ENCODE measurements around the gene TUBB4B.
A peak's percentile ranks its signal among the peaks of the same experiment; 100 is the strongest.

TUBB4B gene

GRCh38 chr9:137277329-137278041 lies 36.4 kb downstream of the TUBB4B start, which contains the start of gene TOR4A:
TSS of gene TOR4A (plus strand) at chr9:137277726. CDS start at chr9:137278690, 964 bp downstream.
- peaks cover 24% of the 10 kb centered on the region for H3K4me1 ChIP-seq (ENCODE audit: control insufficient read depth, insufficient read depth, low read length, unreplicated experiment)
- peaks cover 6% of the 10 kb centered on the region for H3K79me2 ChIP-seq (ENCODE audit: control insufficient read depth, insufficient read depth, low read length, unreplicated experiment)
- peak within 1 kb of the TSS; percentile 17 for H2AFZ ChIP-seq (ENCODE audit: low read length, unreplicated experiment)
- H3K27ac ChIP-seq (ENCODE audit: low read depth, low read length): peak within 1 kb of the TSS; percentile 72
- peak within 1 kb of the TSS; percentile 91 for H3K4me3 ChIP-seq (ENCODE audit: low read depth, low read length)
- no peaks in the 10 kb centered on the region for H3K27me3 ChIP-seq (ENCODE audit: insufficient read depth, low read length)
- peaks cover 10% of the 10 kb centered on the region; the same call in 1 of the 2 replicates for H3K36me3 ChIP-seq (ENCODE audit: insufficient read depth, low read length)

- Histone ChIP-seq H3K27ac (ENCODE audit: low read depth, low read length) (peak overlapping the region; percentile 23; the same call in 1 of the 2 replicates), H3K36me3 (ENCODE audit: insufficient read depth, low read length) (peaks cover 9% of the 10 kb centered on the region; the same call in 1 of the 2 replicates), H2AFZ (ENCODE audit: low read length, unreplicated experiment) (peak overlapping the region; percentile 17), H3K79me2 (ENCODE audit: control insufficient read depth, insufficient read depth, low read length, unreplicated experiment) (peaks cover 6% of the 10 kb centered on the region), H3K4me3 (ENCODE audit: low read depth, low read length) (peak overlapping the region; percentile 91), H3K4me1 (ENCODE audit: control insufficient read depth, insufficient read depth, low read length, unreplicated experiment) (peaks cover 24% of the 10 kb centered on the region), H3K27me3 (ENCODE audit: insufficient read depth, low read length) (no peaks in the 10 kb centered on the region)
These were observed 37.1 kb downstream of the TUBB4B start for GRCh38 chr9:137278061-137278701.

- H3K27ac ChIP-seq (ENCODE audit: low read depth, low read length): no peak overlapping the region
These were observed 37.9 kb downstream of the TUBB4B start for GRCh38 chr9:137278721-137279711.

GRCh38 chr9:137279741-137280473 lies 38.8 kb downstream of the TUBB4B start:
- Histone ChIP-seq H3K79me2 (ENCODE audit: control insufficient read depth, insufficient read depth, low read length, unreplicated experiment) (peaks cover 6% of the 10 kb centered on the region), H3K27me3 (ENCODE audit: insufficient read depth, low read length) (no peaks in the 10 kb centered on the region), H3K4me3 (ENCODE audit: low read depth, low read length) (no peak overlapping the region), H3K27ac (ENCODE audit: low read depth, low read length) (no peak overlapping the region), H3K36me3 (ENCODE audit: insufficient read depth, low read length) (peaks cover 6% of the 10 kb centered on the region; the same call in 1 of the 2 replicates), H3K4me1 (ENCODE audit: control insufficient read depth, insufficient read depth, low read length, unreplicated experiment) (peaks cover 24% of the 10 kb centered on the region), H2AFZ (ENCODE audit: low read length, unreplicated experiment) (no peak overlapping the region)

More at GRCh38 chr9:137278721-137279711, 37.9 kb downstream of the TUBB4B start:
- H3K27me3 ChIP-seq (ENCODE audit: insufficient read depth, low read length): no peaks in the 10 kb centered on the region
- no peak overlapping the region for H2AFZ ChIP-seq (ENCODE audit: low read length, unreplicated experiment)
- peaks cover 6% of the 10 kb centered on the region; the same call in 1 of the 2 replicates for H3K36me3 ChIP-seq (ENCODE audit: insufficient read depth, low read length)
- H3K4me1 ChIP-seq (ENCODE audit: control insufficient read depth, insufficient read depth, low read length, unreplicated experiment): peaks cover 24% of the 10 kb centered on the region
- peaks cover 6% of the 10 kb centered on the region for H3K79me2 ChIP-seq (ENCODE audit: control insufficient read depth, insufficient read depth, low read length, unreplicated experiment)
- H3K4me3 ChIP-seq (ENCODE audit: low read depth, low read length): peak overlapping the region; percentile 91

GRCh38 chr9:137280474-137281344 lies 39.6 kb downstream of the TUBB4B start:
- Histone ChIP-seq H3K79me2 (ENCODE audit: control insufficient read depth, insufficient read depth, low read length, unreplicated experiment) (peaks cover 6% of the 10 kb centered on the region), H2AFZ (ENCODE audit: low read length, unreplicated experiment) (no peak overlapping the region), H3K27ac (ENCODE audit: low read depth, low read length) (no peak overlapping the region), H3K27me3 (ENCODE audit: insufficient read depth, low read length) (no peaks in the 10 kb centered on the region), H3K4me1 (ENCODE audit: control insufficient read depth, insufficient read depth, low read length, unreplicated experiment) (peaks cover 20% of the 10 kb centered on the region), H3K36me3 (ENCODE audit: insufficient read depth, low read length) (peaks cover 6% of the 10 kb centered on the region; the same call in 1 of the 2 replicates), H3K4me3 (ENCODE audit: low read depth, low read length) (no peak overlapping the region)

GRCh38 chr9:137281345-137282116 lies 40.4 kb downstream of the TUBB4B start:
- Histone ChIP-seq H3K36me3 (ENCODE audit: insufficient read depth, low read length) (peaks cover 6% of the 10 kb centered on the region; the same call in 1 of the 2 replicates), H2AFZ (ENCODE audit: low read length, unreplicated experiment) (no peak overlapping the region), H3K79me2 (ENCODE audit: control insufficient read depth, insufficient read depth, low read length, unreplicated experiment) (peaks cover 6% of the 10 kb centered on the region), H3K27me3 (ENCODE audit: insufficient read depth, low read length) (no peaks in the 10 kb centered on the region), H3K4me3 (ENCODE audit: low read depth, low read length) (no peak overlapping the region), H3K4me1 (ENCODE audit: control insufficient read depth, insufficient read depth, low read length, unreplicated experiment) (peaks cover 12% of the 10 kb centered on the region), H3K27ac (ENCODE audit: low read depth, low read length) (no peak overlapping the region)

GRCh38 chr9:137286975-137287383 lies 45.9 kb downstream of the TUBB4B start:
- Histone ChIP-seq H3K4me3 (ENCODE audit: low read depth, low read length) (no peak overlapping the region), H3K36me3 (ENCODE audit: insufficient read depth, low read length) (no peaks in the 10 kb centered on the region), H3K4me1 (ENCODE audit: control insufficient read depth, insufficient read depth, low read length, unreplicated experiment) (no peaks in the 10 kb centered on the region), H3K27ac (ENCODE audit: low read depth, low read length) (no peak overlapping the region), H2AFZ (ENCODE audit: low read length, unreplicated experiment) (no peak overlapping the region), H3K79me2 (ENCODE audit: control insufficient read depth, insufficient read depth, low read length, unreplicated experiment) (no peaks in the 10 kb centered on the region), H3K27me3 (ENCODE audit: insufficient read depth, low read length) (no peaks in the 10 kb centered on the region)

GRCh38 chr9:137293094-137293481 lies 52.0 kb downstream of the TUBB4B start:
- Histone ChIP-seq H3K4me1 (ENCODE audit: control insufficient read depth, insufficient read depth, low read length, unreplicated experiment) (peaks cover 10% of the 10 kb centered on the region), H2AFZ (ENCODE audit: low read length, unreplicated experiment) (no peak overlapping the region), H3K27ac (ENCODE audit: low read depth, low read length) (no peak overlapping the region), H3K36me3 (ENCODE audit: insufficient read depth, low read length) (no peaks in the 10 kb centered on the region), H3K4me3 (ENCODE audit: low read depth, low read length) (no peak overlapping the region), H3K27me3 (ENCODE audit: insufficient read depth, low read length) (peaks cover 24% of the 10 kb centered on the region), H3K79me2 (ENCODE audit: control insufficient read depth, insufficient read depth, low read length, unreplicated experiment) (no peaks in the 10 kb centered on the region)

Data from ACC112 (cell line).